Stimulated activated naive CD8-positive, alpha-beta T cell treated with anti-CD3 and anti-CD28 coated beads, Interleukin-15, amount 100 ng/mL, for 72 hours (primary cell): Measurements from ENCODE around the gene ABT1.
A peak's percentile ranks its signal among the peaks of the same experiment; 100 is the strongest.
"Not testable (repeated sequence)": the region's sequence is repeated elsewhere in the genome, so short reads cannot be mapped to it uniquely, and the experiment has no call there.

ENCODE experiments used
- ATAC-seq: fragments of 150-1000 bp; cut with Tn5 transposase; 2 replicates; pipeline ENCODE4 v1.10.0; 2021; ENCODE audit warnings: mild to moderate bottlenecking, moderate library complexity
- DNase-seq, 2 donors: peaks; one replicate each; pipeline ENCODE4 v3.0.0; 2021 to 2022
- H3K27ac Mint-ChIP-seq, 2 donors: one replicate each; pipeline ENCODE4 v1.8.0; 2022; ENCODE audit warnings: mild to moderate bottlenecking in 2 of 2, mixed read lengths in 2 of 2, moderate library complexity in 2 of 2
- H3K27me3 Mint-ChIP-seq: one replicate; pipeline ENCODE4 v1.8.0; 2022; ENCODE audit warnings: mixed read lengths
- H3K4me1 Mint-ChIP-seq: one replicate; pipeline ENCODE4 v1.8.0; 2022; ENCODE audit warnings: mild to moderate bottlenecking, mixed read lengths
- H3K4me3 Mint-ChIP-seq, 2 donors: one replicate each; pipeline ENCODE4 v1.8.0; 2022; ENCODE audit warnings: mild to moderate bottlenecking in 2 of 2, mixed read lengths in 2 of 2, moderate library complexity in 1 of 2
- H3K9me3 Mint-ChIP-seq, 2 donors: one replicate each; pipeline ENCODE4 v1.8.0; 2022; ENCODE audit warnings: mixed read lengths in 2 of 2

Gene ABT1

DNA sequence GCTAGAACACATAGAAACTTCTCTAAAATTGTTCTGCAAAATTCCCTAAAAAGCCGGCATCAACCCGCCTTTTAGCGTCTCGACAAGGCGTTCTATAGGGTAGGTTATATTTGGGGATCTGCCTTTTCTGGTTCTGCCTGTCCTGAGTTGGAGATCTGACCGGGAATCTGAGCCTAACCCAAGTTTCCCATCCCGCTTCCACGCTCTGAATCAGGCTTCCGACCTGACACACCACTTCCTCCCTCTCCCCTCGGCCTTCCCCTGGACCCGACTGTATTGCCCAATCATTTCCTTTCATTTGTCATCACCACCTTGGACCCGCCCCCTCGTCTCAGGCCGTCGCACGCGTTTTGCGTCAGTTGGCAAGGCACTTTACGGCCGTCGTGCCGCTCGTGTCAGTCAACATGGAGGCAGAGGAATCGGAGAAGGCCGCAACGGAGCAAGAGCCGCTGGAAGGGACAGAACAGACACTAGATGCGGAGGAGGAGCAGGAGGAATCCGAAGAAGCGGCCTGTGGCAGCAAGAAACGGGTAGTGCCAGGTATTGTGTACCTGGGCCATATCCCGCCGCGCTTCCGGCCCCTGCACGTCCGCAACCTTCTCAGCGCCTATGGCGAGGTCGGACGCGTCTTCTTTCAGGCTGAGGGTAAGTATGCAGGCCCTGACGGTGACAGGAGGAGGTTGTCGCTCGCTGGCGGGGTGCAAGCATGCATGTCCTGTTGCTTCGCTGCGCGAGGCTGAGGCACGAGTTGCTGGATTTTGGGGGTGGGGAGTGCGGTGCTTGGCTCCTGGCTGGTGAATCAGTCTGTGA is at the start of gene ABT1:
ABT1 (plus strand) TSS at position 375 of the 810 bp plus-strand sequence; CDS start at position 405, 30 bp downstream.
- H3K4me1 Mint-ChIP-seq = peaks cover 43% of the 10 kb centered on the region
- ATAC-seq (peak; percentile 75), DNase-seq (peak; percentile 93 to 97)
- H3K4me3 Mint-ChIP-seq = no peak within 1 kb of the TSS
- peaks cover 19% of the 10 kb centered on the region for H3K27me3 Mint-ChIP-seq
- peak within 1 kb of the TSS in 1 of 2 donors; percentile 31 for H3K27ac Mint-ChIP-seq
- H3K9me3 Mint-ChIP-seq = no peaks in the 10 kb centered on the region

GRCh38 chr6:26547363-26547762 is 49.4 kb upstream of the ABT1 start:
- H3K4me1 Mint-ChIP-seq = peaks cover 17% of the 10 kb centered on the region
- DNase-seq, H3K27me3 Mint-ChIP-seq, H3K9me3 Mint-ChIP-seq, H3K4me3 Mint-ChIP-seq, ATAC-seq, H3K27ac Mint-ChIP-seq: not testable (repeated sequence)

GRCh38 chr6:26550250-26550993 is 46.3 kb upstream of the ABT1 start:
- no peaks in the 10 kb centered on the region for H3K27me3 Mint-ChIP-seq
- DNase-seq = peak; percentile 52 to 62
- H3K4me1 Mint-ChIP-seq = peaks cover 3% of the 10 kb centered on the region
- peak overlapping the region; percentile 90 to 94 for H3K27ac Mint-ChIP-seq
- H3K4me3 Mint-ChIP-seq = peak overlapping the region; percentile 94 to 97
- ATAC-seq = peak; percentile 52
- H3K9me3 Mint-ChIP-seq = no peaks in the 10 kb centered on the region

DNA sequence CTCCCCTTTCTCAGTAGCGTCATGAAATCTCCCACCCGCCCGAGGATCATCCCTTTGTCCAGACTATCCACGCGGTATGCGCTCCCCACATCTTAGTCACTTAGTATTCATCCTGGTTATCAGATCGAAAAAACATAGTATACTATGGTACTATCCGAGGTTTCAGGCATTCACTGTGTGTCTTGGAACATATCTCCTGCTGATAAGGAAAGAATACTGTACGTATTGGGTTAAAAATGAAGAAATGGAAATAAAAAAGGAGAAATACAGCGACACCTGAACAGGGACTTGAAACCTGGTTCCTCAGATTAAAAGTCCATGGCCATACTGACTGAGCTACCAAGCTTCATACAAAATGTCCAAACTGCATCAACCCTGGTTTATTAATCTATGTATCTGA is 44.5 kb upstream of the ABT1 start:
- Mint-ChIP-seq H3K4me1 (peaks cover 12% of the 10 kb centered on the region), H3K27ac (no peak overlapping the region), H3K4me3 (no peak overlapping the region), H3K27me3 (no peaks in the 10 kb centered on the region), H3K9me3 (no peaks in the 10 kb centered on the region)
- ATAC-seq (no peak), DNase-seq (no peak)

- Mint-ChIP-seq H3K4me3 (no peak overlapping the region), H3K9me3 (no peaks in the 10 kb centered on the region), H3K4me1 (peaks cover 12% of the 10 kb centered on the region), H3K27ac (no peak overlapping the region), H3K27me3 (no peaks in the 10 kb centered on the region)
- DNase-seq (no peak), ATAC-seq (no peak)
These were observed 44.0 kb upstream of the ABT1 start for GRCh38 chr6:26552640-26553188.

GRCh38 chr6:26553264-26553634 is 43.5 kb upstream of the ABT1 start:
- no peak overlapping the region for H3K27ac Mint-ChIP-seq
- H3K9me3 Mint-ChIP-seq = no peaks in the 10 kb centered on the region
- H3K27me3 Mint-ChIP-seq = no peaks in the 10 kb centered on the region
- DNase-seq = peak; percentile 83
- peaks cover 12% of the 10 kb centered on the region for H3K4me1 Mint-ChIP-seq
- no peak overlapping the region for H3K4me3 Mint-ChIP-seq
- ATAC-seq = peak; percentile 69

DNA sequence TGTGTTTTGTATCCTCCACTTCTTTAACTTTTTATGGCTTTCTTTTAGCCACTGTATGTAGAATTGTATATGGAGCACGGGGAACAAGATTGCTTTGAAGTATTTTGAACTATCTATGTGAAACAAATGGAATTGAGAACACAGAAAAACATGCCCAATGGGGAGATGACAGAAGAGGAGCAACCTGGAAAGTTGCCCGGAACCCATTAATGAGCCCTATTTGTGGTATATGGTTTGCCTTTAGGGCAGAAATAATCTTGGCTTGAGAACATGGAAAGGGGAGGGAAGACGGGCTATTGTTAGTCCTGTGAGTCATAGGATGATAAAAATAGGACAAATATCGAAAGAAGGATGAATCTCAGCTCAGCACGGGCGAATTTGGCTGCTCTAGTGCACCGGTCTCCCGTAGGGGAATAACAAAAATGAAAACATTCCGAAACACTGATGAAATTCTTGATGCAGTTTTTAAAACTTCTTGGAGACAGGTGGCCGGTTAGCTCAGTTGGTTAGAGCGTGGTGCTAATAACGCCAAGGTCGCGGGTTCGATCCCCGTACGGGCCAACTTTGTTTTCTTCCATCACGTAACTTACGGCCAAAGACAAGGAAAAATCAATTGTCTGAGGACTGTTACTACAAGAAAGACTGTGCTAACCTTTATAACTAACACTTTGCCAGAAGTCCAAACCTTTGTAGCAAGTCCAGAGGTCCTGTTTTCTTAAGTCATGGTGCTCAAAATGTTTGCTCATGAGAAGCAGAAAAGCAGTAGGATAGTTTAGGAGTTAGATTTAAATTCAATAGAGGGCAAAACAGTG is 42.9 kb upstream of the ABT1 start:
- Mint-ChIP-seq H3K4me1 (peaks cover 12% of the 10 kb centered on the region), H3K4me3 (no peak overlapping the region), H3K27me3 (no peaks in the 10 kb centered on the region), H3K27ac (no peak overlapping the region), H3K9me3 (no peaks in the 10 kb centered on the region)
- ATAC-seq (peak; percentile 73), DNase-seq (peak; percentile 81 to 85)

- Mint-ChIP-seq H3K27me3 (no peaks in the 10 kb centered on the region), H3K4me3 (no peak overlapping the region), H3K9me3 (no peaks in the 10 kb centered on the region), H3K4me1 (peaks cover 12% of the 10 kb centered on the region), H3K27ac (peak overlapping the region in 1 of 2 donors; percentile 94)
- DNase-seq (no peak), ATAC-seq (no peak)
These were observed 42.4 kb upstream of the ABT1 start for GRCh38 chr6:26554447-26554696.

- DNase-seq (peak; percentile 48 to 75), ATAC-seq (peak; percentile 33)
- no peaks in the 10 kb centered on the region for H3K9me3 Mint-ChIP-seq
- H3K4me3 Mint-ChIP-seq = peak overlapping the region; percentile 57 to 73
- no peaks in the 10 kb centered on the region for H3K27me3 Mint-ChIP-seq
- H3K27ac Mint-ChIP-seq = peak overlapping the region; percentile 93 to 94
- peaks cover 12% of the 10 kb centered on the region for H3K4me1 Mint-ChIP-seq
These were observed 41.9 kb upstream of the ABT1 start for GRCh38 chr6:26554697-26555504.

DNA sequence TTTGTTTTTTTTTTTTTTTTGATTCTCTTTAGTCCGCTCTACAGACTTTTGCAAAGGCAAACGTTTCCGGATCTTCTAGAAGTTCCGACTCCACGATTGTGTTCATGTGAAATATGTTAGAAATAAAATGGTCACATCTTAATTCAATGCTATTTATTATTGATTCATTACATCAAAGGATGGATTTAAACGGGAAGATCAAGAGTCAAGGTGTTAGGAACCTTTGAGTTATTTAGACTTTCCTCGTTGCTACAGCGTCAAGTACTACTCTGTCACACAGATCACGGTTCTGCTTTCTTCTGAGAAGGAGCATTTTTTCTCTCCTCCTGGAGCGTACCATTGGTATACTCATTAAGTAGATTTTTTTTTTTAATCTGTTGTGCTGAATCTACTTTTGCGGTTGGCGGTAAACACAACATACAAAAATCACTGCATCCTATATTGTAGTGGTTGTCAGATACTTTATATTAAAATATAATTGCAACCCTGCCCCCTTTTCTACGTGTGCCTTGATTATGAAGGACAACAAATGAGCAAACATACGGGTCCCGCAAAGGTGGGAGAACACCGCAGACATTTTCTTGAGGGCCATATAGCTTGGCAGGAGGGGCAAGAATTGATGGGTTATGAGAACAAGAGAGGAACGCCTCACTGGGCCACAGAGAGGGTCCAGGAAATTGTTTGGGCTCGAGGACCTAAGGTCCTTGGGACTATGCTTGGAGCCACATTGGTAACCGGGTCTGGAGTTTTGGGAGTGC is 41.1 kb upstream of the ABT1 start:
- peaks cover 12% of the 10 kb centered on the region for H3K4me1 Mint-ChIP-seq

GRCh38 chr6:26556263-26557070 is 40.3 kb upstream of the ABT1 start:
- no peaks in the 10 kb centered on the region for H3K27me3 Mint-ChIP-seq
- peak overlapping the region; percentile 49 to 89 for H3K27ac Mint-ChIP-seq
- ATAC-seq (peak; percentile 10), DNase-seq (peak in 1 of 2 donors; percentile 66)
- peaks cover 12% of the 10 kb centered on the region for H3K4me1 Mint-ChIP-seq
- H3K9me3 Mint-ChIP-seq = no peaks in the 10 kb centered on the region
- peak overlapping the region; percentile 19 to 73 for H3K4me3 Mint-ChIP-seq

More for the DNA sequence above, 41.1 kb upstream of the ABT1 start:
- no peak for DNase-seq
- H3K4me3 Mint-ChIP-seq = peak overlapping the region; percentile 57 to 73
- H3K27me3 Mint-ChIP-seq = no peaks in the 10 kb centered on the region
- ATAC-seq = no peak
- H3K27ac Mint-ChIP-seq = peak overlapping the region in 1 of 2 donors; percentile 93
- no peaks in the 10 kb centered on the region for H3K9me3 Mint-ChIP-seq

DNA sequence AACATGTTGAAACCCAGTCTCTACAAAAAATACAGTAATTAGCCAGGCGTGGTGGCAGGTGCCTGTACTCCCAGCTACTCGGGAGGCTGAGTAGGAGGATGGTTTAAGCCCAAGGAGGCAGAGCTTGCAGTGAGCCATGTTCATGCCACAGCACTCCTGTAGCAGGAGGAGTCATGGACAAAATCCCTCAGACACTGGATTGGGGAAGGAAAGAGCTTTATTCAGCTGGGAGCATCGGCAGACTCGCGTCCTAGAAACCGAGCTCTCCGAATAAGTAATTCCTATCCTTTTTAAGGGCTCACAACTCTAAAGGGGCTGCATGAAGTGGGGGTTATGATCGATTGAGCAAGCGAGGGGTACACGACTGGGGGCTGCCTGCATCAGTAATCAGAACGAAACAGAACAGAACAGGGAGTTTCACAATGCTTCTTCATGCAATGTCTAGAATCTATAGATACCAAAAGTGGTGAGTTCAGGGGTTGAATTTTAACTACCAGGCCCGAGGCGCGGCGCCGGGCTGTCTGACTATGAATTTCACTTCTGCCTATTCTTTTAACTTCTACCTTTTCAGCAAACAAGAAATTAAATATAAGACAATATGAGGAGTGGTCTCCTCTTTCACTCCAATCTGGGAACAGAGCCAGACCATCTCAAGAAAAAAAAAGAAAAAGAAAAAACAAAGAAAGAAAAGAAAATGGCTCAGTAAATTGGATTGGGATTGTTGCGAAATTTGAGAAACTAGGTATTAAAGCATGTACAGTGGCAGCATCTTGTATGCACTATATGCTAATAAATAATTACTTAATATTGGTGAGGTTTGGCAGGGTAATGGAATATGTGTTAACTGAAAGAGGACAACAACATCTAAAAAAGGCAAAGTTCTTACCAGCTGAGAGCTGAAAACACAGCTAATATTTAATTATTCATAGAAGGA is 35.0 kb upstream of the ABT1 start:
- H3K9me3 Mint-ChIP-seq = no peaks in the 10 kb centered on the region
- H3K4me3 Mint-ChIP-seq = no peak overlapping the region
- DNase-seq (no peak), ATAC-seq (no peak)
- no peaks in the 10 kb centered on the region for H3K4me1 Mint-ChIP-seq
- H3K27ac Mint-ChIP-seq = no peak overlapping the region
- H3K27me3 Mint-ChIP-seq = no peaks in the 10 kb centered on the region

GRCh38 chr6:26563488-26563887 is 33.3 kb upstream of the ABT1 start:
- ATAC-seq (no peak), DNase-seq (no peak)
- Mint-ChIP-seq H3K4me1 (peaks cover 7% of the 10 kb centered on the region), H3K27me3 (no peaks in the 10 kb centered on the region), H3K4me3 (no peak overlapping the region), H3K9me3 (no peaks in the 10 kb centered on the region), H3K27ac (no peak overlapping the region)
